GM12892 (cell line): ENCODE data around the gene RPL13A.

ENCODE experiments used
- POLR2A ChIP-seq: IDR thresholded peaks from 2 replicates; pipeline ENCODE4 v1.6.1; 2011; ENCODE audit warnings: low read depth, low read length, control low read depth
- POLR2AphosphoS5 ChIP-seq: IDR thresholded peaks from 2 replicates; pipeline ENCODE4 v1.6.1; 2011; ENCODE audit warnings: low read depth, low read length, control low read depth
- TAF1 ChIP-seq: IDR thresholded peaks from 2 replicates; pipeline ENCODE4 v1.6.1; 2011; ENCODE audit warnings: low read depth, mild to moderate bottlenecking, control low read depth, low read length, borderline replicate concordance

- TF ChIP-seq TAF1 (no peak), POLR2AphosphoS5 (no peak), POLR2A (no peak)
Measured at GRCh38 chr19:49534632-49535385, 47.4 kb downstream of the RPL13A start.
